Measurements from ENCODE around the gene PGM1.

GRCh38 chr1:63569068-63569467 is 24.1 kb upstream of the PGM1 start:
- TF ChIP-seq CTCF (IDR thresholded peaks at IDR 0.05) (no peak), ELF4 (CRISPR knock-in tag; IDR thresholded peaks at IDR 0.05; ENCODE audit: low read depth) (no peak), RELA (CRISPR knock-in tag; IDR thresholded peaks at IDR 0.05; ENCODE audit: borderline replicate concordance) (no peak), ZBTB21 (CRISPR knock-in tag; IDR thresholded peaks at IDR 0.05; ENCODE audit: borderline replicate concordance) (no peak), ERG (CRISPR knock-in tag; IDR thresholded peaks at IDR 0.05) (no peak), ATF3 (CRISPR knock-in tag; conservative IDR thresholded peaks at IDR 0.05) (no peak), HMGXB4 (CRISPR knock-in tag; IDR thresholded peaks at IDR 0.05) (no peak), ZBTB43 (CRISPR knock-in tag; IDR thresholded peaks at IDR 0.05) (no peak), TCF7 (CRISPR knock-in tag; IDR thresholded peaks at IDR 0.05; ENCODE audit: low read depth) (no peak), FOXK1 (CRISPR knock-in tag; IDR thresholded peaks at IDR 0.05) (no peak), USF2 (CRISPR knock-in tag; IDR thresholded peaks at IDR 0.05) (no peak)

Data from WTC11 (cell line).